H9 (cell line): ENCODE results near the gene STK32C. TPM values are rescaled to one million over a fixed set of nuclear protein-coding genes. Genes with fewer than 3 reads are reported as not detected.

Experiments used
- DNase-seq: peaks from one replicate; pipeline ENCODE4 v3.0.0-alpha.2; 2017
- H2AFZ ChIP-seq: one replicate; pipeline ENCODE4 v1.6.1; 2013; ENCODE audit warnings: mild to moderate bottlenecking, low read length, control low read depth, moderate library complexity
- H2AK5ac ChIP-seq: 2 replicates; pipeline ENCODE4 v1.6.1; 2013; ENCODE audit warnings: low read length, control low read depth, mixed read lengths; ENCODE audit not compliant: insufficient read length
- H2BK120ac ChIP-seq: one replicate; pipeline ENCODE4 v1.6.1; 2013; ENCODE audit warnings: low read depth, mild to moderate bottlenecking, low read length, control low read depth, inconsistent platforms; ENCODE audit not compliant: poor library complexity, severe bottlenecking
- H2BK12ac ChIP-seq: 2 replicates; pipeline ENCODE4 v1.6.1; 2013; ENCODE audit warnings: low read length, control low read depth, mixed read lengths, low read depth; ENCODE audit not compliant: insufficient read length
- H2BK15ac ChIP-seq: 2 replicates; pipeline ENCODE4 v1.6.1; 2013; ENCODE audit warnings: low read depth, low read length, control low read depth
- H2BK20ac ChIP-seq: one replicate; pipeline ENCODE4 v1.6.1; 2013; ENCODE audit warnings: low read depth, mild to moderate bottlenecking, low read length, control low read depth, inconsistent platforms; ENCODE audit not compliant: poor library complexity, severe bottlenecking
- H2BK5ac ChIP-seq: 2 replicates; pipeline ENCODE4 v1.6.1; 2013; ENCODE audit warnings: low read length, control low read depth, mixed read lengths; ENCODE audit not compliant: insufficient read length
- H3K14ac ChIP-seq: 2 replicates; pipeline ENCODE4 v1.6.1; 2013; ENCODE audit warnings: low read length, control low read depth; ENCODE audit not compliant: insufficient read depth
- H3K18ac ChIP-seq: 2 replicates; pipeline ENCODE4 v1.6.1; 2013; ENCODE audit warnings: low read depth, mild to moderate bottlenecking, mixed read lengths, low read length, control low read depth; ENCODE audit not compliant: insufficient read length
- H3K23ac ChIP-seq: 2 replicates; pipeline ENCODE4 v1.6.1; 2013; ENCODE audit warnings: low read length, control low read depth, mixed read lengths, low read depth; ENCODE audit not compliant: insufficient read length
- H3K23me2 ChIP-seq: 2 replicates; pipeline ENCODE4 v1.6.1; 2013; ENCODE audit warnings: low read depth, mild to moderate bottlenecking, mixed read lengths, low read length, control low read depth; ENCODE audit not compliant: insufficient read length, poor library complexity, severe bottlenecking
- H3K27ac ChIP-seq: 2 replicates; pipeline ENCODE4 v1.5.1; 2013; ENCODE audit warnings: low read length, control low read depth, mixed read lengths, low read depth; ENCODE audit not compliant: insufficient read length
- H3K27me3 ChIP-seq: 2 replicates; pipeline ENCODE4 v1.6.1; 2013; ENCODE audit warnings: low read length, control low read depth, inconsistent platforms; ENCODE audit not compliant: insufficient read depth
- H3K4ac ChIP-seq: 2 replicates; pipeline ENCODE4 v1.6.1; 2013; ENCODE audit warnings: low read depth, mild to moderate bottlenecking, control low read depth, inconsistent platforms, low read length, moderate library complexity
- H3K4me1 ChIP-seq: 2 replicates; pipeline ENCODE4 v1.6.1; 2013; ENCODE audit warnings: low read length, control low read depth, inconsistent platforms; ENCODE audit not compliant: insufficient read depth
- H3K4me2 ChIP-seq: 2 replicates; pipeline ENCODE4 v1.6.1; 2013; ENCODE audit warnings: low read length, control low read depth, mixed read lengths; ENCODE audit not compliant: insufficient read length, insufficient read depth
- H3K56ac ChIP-seq: 2 replicates; pipeline ENCODE4 v1.6.1; 2013; ENCODE audit warnings: low read depth, mild to moderate bottlenecking, mixed read lengths, low read length, control low read depth; ENCODE audit not compliant: insufficient read length
- H3K79me1 ChIP-seq: 2 replicates; pipeline ENCODE4 v1.6.1; 2013; ENCODE audit warnings: low read depth, mild to moderate bottlenecking, moderate library complexity, low read length, control low read depth, inconsistent platforms; ENCODE audit not compliant: insufficient read depth, poor library complexity, severe bottlenecking
- H3K79me2 ChIP-seq: 2 replicates; pipeline ENCODE4 v1.6.1; 2013; ENCODE audit warnings: low read length, control low read depth, inconsistent platforms; ENCODE audit not compliant: insufficient read depth
- H3K9ac ChIP-seq: 2 replicates; pipeline ENCODE4 v1.6.1; 2013; ENCODE audit warnings: low read length, control low read depth, mixed read lengths; ENCODE audit not compliant: insufficient read length; ENCODE audit errors: extremely low read depth
- H3K9me3 ChIP-seq: one replicate; pipeline ENCODE4 v1.6.1; 2013; ENCODE audit warnings: low read depth, low read length, inconsistent platforms; ENCODE audit not compliant: control insufficient read depth
- H3T11ph ChIP-seq: one replicate; pipeline ENCODE4 v1.6.1; 2013; ENCODE audit warnings: mild to moderate bottlenecking, low read length, control low read depth, inconsistent platforms
- H4K20me1 ChIP-seq: one replicate; pipeline ENCODE4 v1.6.1; 2013; ENCODE audit not compliant: control insufficient read depth, insufficient read length, insufficient read depth
- H4K5ac ChIP-seq: 2 replicates; pipeline ENCODE4 v1.6.1; 2013; ENCODE audit warnings: low read depth, mild to moderate bottlenecking, mixed read lengths, low read length, control low read depth; ENCODE audit not compliant: insufficient read length
- H4K8ac ChIP-seq: replicated peaks from 2 replicates; pipeline ENCODE4 v1.6.1; 2013; ENCODE audit warnings: low read length, control low read depth, mixed read lengths, low read depth; ENCODE audit not compliant: insufficient read length
- H4K91ac ChIP-seq: 2 replicates; pipeline ENCODE4 v1.6.1; 2013; ENCODE audit warnings: low read depth, mild to moderate bottlenecking, moderate library complexity, mixed read lengths, low read length, control low read depth; ENCODE audit not compliant: insufficient read length
- H3K27ac Mint-ChIP-seq, 3 experiments: 2 replicates in 2 of 3; 3 replicates in 1 of 3; pipeline ENCODE4 v1.8.0; 2020 to 2021; ENCODE audit warnings: mixed read lengths in 3 of 3, mild to moderate bottlenecking in 1 of 3, moderate library complexity in 1 of 3
- H3K27me3 Mint-ChIP-seq: 2 replicates; pipeline ENCODE4 v1.8.0; 2021; ENCODE audit warnings: low read depth, mild to moderate bottlenecking, moderate library complexity, mixed read lengths
- H3K36me3 Mint-ChIP-seq, 3 experiments: 2 replicates in 2 of 3; 3 replicates in 1 of 3; pipeline ENCODE4 v1.8.0; 2020 to 2021; ENCODE audit warnings: low read depth in 3 of 3, mixed read lengths in 3 of 3; ENCODE audit not compliant: insufficient read depth in 1 of 3
- H3K4me1 Mint-ChIP-seq, 2 experiments: 2 replicates each; pipeline ENCODE4 v1.8.0; 2020; ENCODE audit warnings: mixed read lengths in 2 of 2
- H3K4me3 Mint-ChIP-seq, 2 experiments: 2 replicates in 1 of 2; 3 replicates in 1 of 2; pipeline ENCODE4 v1.8.0; 2020 to 2021; ENCODE audit warnings: mild to moderate bottlenecking in 2 of 2, mixed read lengths in 2 of 2, moderate library complexity in 1 of 2
- H3K9me3 Mint-ChIP-seq, 2 experiments: 2 replicates in 1 of 2; 3 replicates in 1 of 2; pipeline ENCODE4 v1.8.0; 2020; ENCODE audit warnings: mild to moderate bottlenecking in 2 of 2, mixed read lengths in 2 of 2, moderate library complexity in 1 of 2
- WGBS: extraction: QIAGEN DNeasy Blood & Tissue Kit; methylation state at CpG from one replicate; pipeline ENCODE4 v1.1.7; 2013; ENCODE audit warnings: missing lambda C conversion rate, low lambda C conversion rate, mixed read lengths; ENCODE audit not compliant: insufficient read length; ENCODE audit errors: extremely low coverage; 5-methylcytosine and 5-hydroxymethylcytosine counted together
- total RNA-seq: library from RNA; stranded (reverse); gene quantifications from 2 replicates; pipeline ENCODE4 v1.2.1, GENCODE V29; 2021
- TF ChIP-seq, protein P1 (sequence below): fragments of 200-600 bp; sonication (generic); conservative IDR thresholded peaks from 3 replicates; pipeline ENCODE4 v1.8.0; 2021; ENCODE audit warnings: antibody characterized with exemption, mild to moderate bottlenecking

The STK32C gene
- total RNA-seq, 1 experiment from 2014 or later = 11.3 TPM

DNA sequence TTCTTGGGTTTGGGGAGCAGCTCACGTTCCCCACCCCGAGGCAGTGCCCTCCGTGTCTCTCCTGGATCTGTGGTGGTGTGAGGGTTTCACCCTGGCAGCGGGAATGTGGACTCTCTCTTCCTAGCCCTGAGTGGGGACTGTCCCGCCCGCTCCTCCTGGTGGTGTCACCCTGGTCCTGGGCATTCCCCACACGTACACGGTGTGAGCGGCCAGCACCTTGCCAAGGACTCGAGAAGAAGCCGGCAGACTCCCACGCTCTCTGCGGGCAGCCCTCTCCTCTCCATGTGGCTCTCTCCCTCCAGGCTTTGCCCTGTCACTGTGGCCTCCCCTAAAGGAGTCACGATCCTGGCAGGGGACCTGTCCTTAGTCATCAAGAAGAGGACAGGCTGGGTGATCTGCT, 97.0 kb downstream of the STK32C start:
- Histone ChIP-seq H4K5ac (no peak overlapping the region), H4K91ac (no peak overlapping the region), H3K27me3 (no peaks in the 10 kb centered on the region), H4K8ac (no peak overlapping the region), H2AFZ (no peak overlapping the region), H3T11ph (no peak overlapping the region), H2BK20ac (no peak overlapping the region), H3K4me1 (no peaks in the 10 kb centered on the region), H3K9ac (no peak overlapping the region), H3K27ac (no peak overlapping the region), H3K79me2 (no peaks in the 10 kb centered on the region), H3K79me1 (no peaks in the 10 kb centered on the region), H2BK15ac (no peak overlapping the region), H3K14ac (no peak overlapping the region; the same call in 1 of the 2 replicates), H3K4me2 (no peak overlapping the region), H2BK120ac (no peak overlapping the region), H3K23me2 (no peaks in the 10 kb centered on the region), H3K18ac (no peak overlapping the region), H2BK12ac (no peak overlapping the region), H3K56ac (no peak overlapping the region), H3K9me3 (no peaks in the 10 kb centered on the region), H3K23ac (no peak overlapping the region), H2BK5ac (no peak overlapping the region), H3K4ac (no peak overlapping the region), H2AK5ac (no peak overlapping the region), H4K20me1 (no peaks in the 10 kb centered on the region)
- Mint-ChIP-seq H3K4me1 (no peaks in the 10 kb centered on the region), H3K9me3 (peaks cover 21 to 24% of the 10 kb centered on the region in 2 experiments), H3K36me3 (peaks cover 14 to 19% (median 17%) of the 10 kb centered on the region in 3 experiments), H3K27ac (no peak overlapping the region), H3K4me3 (no peak overlapping the region), H3K27me3 (peaks cover 7% of the 10 kb centered on the region; the same call in 1 of the 2 replicates)
- no peak for DNase-seq
- TF ChIP-seq, protein P1, sequence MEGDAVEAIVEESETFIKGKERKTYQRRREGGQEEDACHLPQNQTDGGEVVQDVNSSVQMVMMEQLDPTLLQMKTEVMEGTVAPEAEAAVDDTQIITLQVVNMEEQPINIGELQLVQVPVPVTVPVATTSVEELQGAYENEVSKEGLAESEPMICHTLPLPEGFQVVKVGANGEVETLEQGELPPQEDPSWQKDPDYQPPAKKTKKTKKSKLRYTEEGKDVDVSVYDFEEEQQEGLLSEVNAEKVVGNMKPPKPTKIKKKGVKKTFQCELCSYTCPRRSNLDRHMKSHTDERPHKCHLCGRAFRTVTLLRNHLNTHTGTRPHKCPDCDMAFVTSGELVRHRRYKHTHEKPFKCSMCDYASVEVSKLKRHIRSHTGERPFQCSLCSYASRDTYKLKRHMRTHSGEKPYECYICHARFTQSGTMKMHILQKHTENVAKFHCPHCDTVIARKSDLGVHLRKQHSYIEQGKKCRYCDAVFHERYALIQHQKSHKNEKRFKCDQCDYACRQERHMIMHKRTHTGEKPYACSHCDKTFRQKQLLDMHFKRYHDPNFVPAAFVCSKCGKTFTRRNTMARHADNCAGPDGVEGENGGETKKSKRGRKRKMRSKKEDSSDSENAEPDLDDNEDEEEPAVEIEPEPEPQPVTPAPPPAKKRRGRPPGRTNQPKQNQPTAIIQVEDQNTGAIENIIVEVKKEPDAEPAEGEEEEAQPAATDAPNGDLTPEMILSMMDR = no peak
- WGBS = no CpG with 5 or more reads among the region's 14 CpGs
